ELR (cell line): Measurements from ENCODE around the gene PTX4.

Source experiments
- DNase-seq: peaks from one replicate; pipeline ENCODE4 v3.0.0-alpha.2; 2015; ENCODE audit warnings: low read depth

The PTX4 gene

GRCh38 chr16:1459967-1460366 lies 28.8 kb downstream of the PTX4 start:
- DNase-seq = no peak

GRCh38 chr16:1458977-1459341 lies 29.8 kb downstream of the PTX4 start:
- no peak for DNase-seq

GRCh38 chr16:1458336-1458976 lies 30.3 kb downstream of the PTX4 start:
- peak; percentile 30 for DNase-seq

GRCh38 chr16:1457489-1458245 lies 31.1 kb downstream of the PTX4 start:
- no peak for DNase-seq

- DNase-seq = no peak
Measured at GRCh38 chr16:1456951-1457350, 31.8 kb downstream of the PTX4 start.

- no peak for DNase-seq
Measured at GRCh38 chr16:1455190-1456171, 33.3 kb downstream of the PTX4 start.

GRCh38 chr16:1454561-1454960 lies 34.2 kb downstream of the PTX4 start:
- no peak for DNase-seq

- no peak for DNase-seq
Measured at GRCh38 chr16:1453316-1453715, 35.4 kb downstream of the PTX4 start.

- DNase-seq = no peak
Measured at GRCh38 chr16:1452530-1452929, 36.2 kb downstream of the PTX4 start.

- no peak for DNase-seq
Measured at GRCh38 chr16:1451702-1452392, 36.9 kb downstream of the PTX4 start.

- no peak for DNase-seq
Measured at GRCh38 chr16:1450841-1451240, 37.9 kb downstream of the PTX4 start.

- no peak for DNase-seq
Measured at GRCh38 chr16:1450218-1450617, 38.5 kb downstream of the PTX4 start.

GRCh38 chr16:1449201-1449788 lies 39.4 kb downstream of the PTX4 start:
- DNase-seq = no peak

GRCh38 chr16:1448536-1449116 lies 40.1 kb downstream of the PTX4 start:
- no peak for DNase-seq

GRCh38 chr16:1447965-1448364 lies 40.8 kb downstream of the PTX4 start:
- no peak for DNase-seq

GRCh38 chr16:1446296-1447080 lies 42.3 kb downstream of the PTX4 start:
- no peak for DNase-seq

GRCh38 chr16:1445518-1446203 lies 43.1 kb downstream of the PTX4 start:
- DNase-seq = no peak

GRCh38 chr16:1444730-1445517 lies 43.8 kb downstream of the PTX4 start:
- no peak for DNase-seq
